Omental fat pad (tissue), 4 donors: ENCODE data around the gene ATP13A1. TPM values are rescaled to one million over a fixed set of nuclear protein-coding genes. Genes with fewer than 3 reads are reported as not detected.

Experiments
- ATAC-seq: fragments of 150-250 bp; one replicate; pipeline ENCODE4 v1.9.1; 2016; ENCODE audit warnings: mild to moderate bottlenecking, moderate library complexity; ENCODE audit not compliant: low FRiP score
- DNase-seq: peaks from one replicate; pipeline ENCODE4 v3.0.0-alpha.2; 2019; ENCODE audit warnings: low spot score
- CTCF ChIP-seq, 3 donors: fragments of 450-650 bp; IDR thresholded peaks; one replicate each; pipeline ENCODE4 v1.5.1; 2016 to 2017; ENCODE audit warnings: antibody characterized with exemption in 3 of 3, mild to moderate bottlenecking in 3 of 3, moderate library complexity in 2 of 3
- total RNA-seq, 4 donors: library from RNA; depleted of rRNA; stranded (reverse); fragments of >200 nt; gene quantifications; one replicate each; pipeline ENCODE4 v1.1.0, GENCODE V29; 2016

ATP13A1 gene
- total RNA-seq, 4 donors from 2014 or later, result 100 to 255 (median 143) TPM

GRCh38 chr19:19655051-19655594 lies 8.4 kb downstream of the ATP13A1 start:
- no peak for ATAC-seq
- no peak for DNase-seq
- TF ChIP-seq CTCF (IDR thresholded peaks at IDR 0.05), result no peak

GRCh38 chr19:19654441-19654840 lies 9.0 kb downstream of the ATP13A1 start:
- DNase-seq (no peak), ATAC-seq (no peak)
- no peak for TF ChIP-seq CTCF (IDR thresholded peaks at IDR 0.05)

- no peak for TF ChIP-seq CTCF (IDR thresholded peaks at IDR 0.05)
- ATAC-seq, result no peak
These were observed 9.8 kb downstream of the ATP13A1 start for GRCh38 chr19:19653597-19654147.

GRCh38 chr19:19652482-19653295 lies 10.8 kb downstream of the ATP13A1 start:
- DNase-seq, result no peak
- ATAC-seq, result no peak
- no peak for TF ChIP-seq CTCF (IDR thresholded peaks at IDR 0.05)

More at GRCh38 chr19:19653597-19654147, 9.8 kb downstream of the ATP13A1 start:
- no peak for DNase-seq

GRCh38 chr19:19651076-19651475 lies 12.4 kb downstream of the ATP13A1 start:
- DNase-seq (no peak), ATAC-seq (no peak)
- no peak for TF ChIP-seq CTCF (IDR thresholded peaks at IDR 0.05)

GRCh38 chr19:19650331-19650730 lies 13.1 kb downstream of the ATP13A1 start:
- no peak for DNase-seq
- ATAC-seq, result no peak
- no peak for TF ChIP-seq CTCF (IDR thresholded peaks at IDR 0.05)
